Upper lobe of left lung (tissue), 6 donors: ENCODE results near the gene TRAPPC6A. TPM values are rescaled to one million over a fixed set of nuclear protein-coding genes. Genes with fewer than 3 reads are reported as not detected.

Source experiments
- ATAC-seq, 2 donors: fragments of 200-7000 bp; cut with Tn5 transposase; one replicate each; pipeline ENCODE4 v1.9.1; 2022; ENCODE audit warnings: mild to moderate bottlenecking in 2 of 2, moderate library complexity in 2 of 2; ENCODE audit not compliant: low FRiP score in 2 of 2
- DNase-seq, 2 donors: peaks; one replicate each; pipeline ENCODE4 v3.0.0-alpha.2; 2019 to 2020
- H3K27ac ChIP-seq, 4 donors: fragments of 200-600 bp; sonication (generic); one replicate each; pipeline ENCODE4 v1.5.1; 2016 to 2019
- H3K27me3 ChIP-seq, 4 donors: fragments of 200-600 bp; sonication (generic); one replicate each; pipeline ENCODE4 v1.5.1; 2017 to 2019
- H3K36me3 ChIP-seq, 4 donors: fragments of 200-600 bp; sonication (generic); one replicate each; pipeline ENCODE4 v1.5.1; 2016 to 2019
- H3K4me1 ChIP-seq, 4 donors: fragments of 200-600 bp; sonication (generic); one replicate each; pipeline ENCODE4 v1.5.1; 2018 to 2019
- H3K4me3 ChIP-seq, 4 donors: fragments of 200-600 bp; sonication (generic); one replicate each; pipeline ENCODE4 v1.5.1; 2017 to 2019; ENCODE audit warnings: mild to moderate bottlenecking in 2 of 4, moderate library complexity in 1 of 4
- H3K9me3 ChIP-seq, 4 donors: fragments of 200-600 bp; sonication (generic); one replicate each; pipeline ENCODE4 v1.5.1; 2018 to 2019
- EP300 ChIP-seq, 4 donors: sonication (generic); formaldehyde crosslinking; IDR thresholded peaks; one replicate each; pipeline ENCODE4 v1.5.1; 2017; ENCODE audit warnings: antibody characterized with exemption in 4 of 4, control low read depth in 2 of 4
- POLR2A ChIP-seq, 4 donors: fragments of 450-650 bp; IDR thresholded peaks; one replicate each; pipeline ENCODE4 v1.5.1; 2016 to 2017; ENCODE audit warnings: antibody characterized with exemption in 4 of 4, mild to moderate bottlenecking in 2 of 4
- POLR2AphosphoS5 ChIP-seq, 2 donors: sonication (generic); formaldehyde crosslinking; IDR thresholded peaks; one replicate each; pipeline ENCODE4 v1.5.1; 2017; ENCODE audit warnings: antibody characterized with exemption in 2 of 2
- WGBS, 2 donors: methylation state at CpG; one replicate each; pipeline ENCODE4 v1.1.5; 2017 to 2018; 5-methylcytosine and 5-hydroxymethylcytosine counted together
- total RNA-seq, 6 donors: library from RNA; depleted of rRNA in 4 of 6; stranded (reverse); fragments of >200 nt in 4 of 6; gene quantifications; one replicate each; pipeline versions ENCODE4 v1.1.0 to v1.2.1, GENCODE V29; 2016 to 2021
- TF ChIP-seq, protein P1 (sequence below), 6 experiments: fragments of 450-650 bp in 4 of 6; fragments of 200-600 bp in 2 of 6; sonication (generic) in 2 of 6; IDR thresholded peaks; one replicate each; pipeline ENCODE4 v1.5.1; 2016 to 2019; ENCODE audit warnings: antibody characterized with exemption in 6 of 6
- donor health status: DM: no; HTN: no; CAD: no; lungs with moderate emphysema.
- donor health status: DM: no; HTN: yes; CAD: no; lungs with severe emphysema.

The TRAPPC6A gene
- total RNA-seq, 6 donors from 2014 or later = 10.5 to 53.3 (median 23.7) TPM

DNA sequence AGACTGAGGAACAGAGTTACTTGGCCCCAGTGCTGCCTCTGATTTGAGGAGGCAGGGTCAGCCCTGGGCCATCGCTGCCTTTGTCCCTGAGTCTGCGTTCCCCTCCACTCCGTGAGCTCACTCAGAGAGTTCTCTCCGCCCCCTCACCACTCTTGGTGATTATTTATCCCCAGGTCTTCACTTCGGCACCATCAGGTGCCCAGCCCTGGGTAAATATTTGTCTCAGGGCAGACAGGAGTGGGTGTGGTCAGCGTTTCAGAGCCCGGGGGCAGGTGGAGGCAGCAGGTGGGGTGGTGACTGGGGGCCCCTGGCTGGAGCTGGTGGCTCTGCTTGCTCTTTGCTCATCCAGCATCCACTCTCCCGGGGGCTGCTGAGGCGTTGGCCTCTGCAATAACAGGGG, 64.4 kb downstream of the TRAPPC6A start:
- WGBS, 2 donors = 50 to 64% methylated on average over 6 to 8 of the region's 9 CpGs
- Histone ChIP-seq H3K36me3 (no peaks in the 10 kb centered on the region), H3K4me3 (peak overlapping the region in 1 of 4 donors; percentile 6), H3K27me3 (no peaks in the 10 kb centered on the region), H3K27ac (peak overlapping the region in 1 of 4 donors; percentile 24), H3K9me3 (no peaks in the 10 kb centered on the region), H3K4me1 (peaks cover 14 to 72% (median 33%) of the 10 kb centered on the region in 4 donors)
- TF ChIP-seq, protein P1, sequence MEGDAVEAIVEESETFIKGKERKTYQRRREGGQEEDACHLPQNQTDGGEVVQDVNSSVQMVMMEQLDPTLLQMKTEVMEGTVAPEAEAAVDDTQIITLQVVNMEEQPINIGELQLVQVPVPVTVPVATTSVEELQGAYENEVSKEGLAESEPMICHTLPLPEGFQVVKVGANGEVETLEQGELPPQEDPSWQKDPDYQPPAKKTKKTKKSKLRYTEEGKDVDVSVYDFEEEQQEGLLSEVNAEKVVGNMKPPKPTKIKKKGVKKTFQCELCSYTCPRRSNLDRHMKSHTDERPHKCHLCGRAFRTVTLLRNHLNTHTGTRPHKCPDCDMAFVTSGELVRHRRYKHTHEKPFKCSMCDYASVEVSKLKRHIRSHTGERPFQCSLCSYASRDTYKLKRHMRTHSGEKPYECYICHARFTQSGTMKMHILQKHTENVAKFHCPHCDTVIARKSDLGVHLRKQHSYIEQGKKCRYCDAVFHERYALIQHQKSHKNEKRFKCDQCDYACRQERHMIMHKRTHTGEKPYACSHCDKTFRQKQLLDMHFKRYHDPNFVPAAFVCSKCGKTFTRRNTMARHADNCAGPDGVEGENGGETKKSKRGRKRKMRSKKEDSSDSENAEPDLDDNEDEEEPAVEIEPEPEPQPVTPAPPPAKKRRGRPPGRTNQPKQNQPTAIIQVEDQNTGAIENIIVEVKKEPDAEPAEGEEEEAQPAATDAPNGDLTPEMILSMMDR (IDR thresholded peaks at IDR 0.05) = no peak
- TF ChIP-seq EP300 (IDR thresholded peaks at IDR 0.05) (no peak), POLR2AphosphoS5 (IDR thresholded peaks at IDR 0.05) (no peak), POLR2A (IDR thresholded peaks at IDR 0.05) (no peak)
- DNase-seq (peak in 1 of 2 donors; percentile 33), ATAC-seq (no peak)

Other genes with a start within 250 kb of the TRAPPC6A start
- 1 to 10 TPM in 1 of 6 donors, under 1 TPM in 1, not detected in 4; 0.49 to 2.7 TPM for gene APOC4, start 236.0 kb downstream of the TRAPPC6A start, total RNA-seq
- 10 to 100 TPM in 5 of 6 donors, under 1 TPM in 1; 0.98 to 50.0 (median 22.8) TPM for gene APOC2, start 232.2 kb downstream of the TRAPPC6A start, total RNA-seq
- gene CLPTM1, start 222.9 kb downstream of the TRAPPC6A start, total RNA-seq = 100 to 1,000 TPM in 3 of 6 donors, 10 to 100 TPM in 3; 53.4 to 139 (median 99.6) TPM
- gene RELB, start 176.8 kb downstream of the TRAPPC6A start, total RNA-seq = 10 to 100 TPM in 3 of 6 donors, 1 to 10 TPM in 3; 4.0 to 31.1 (median 18.1) TPM
- 100 to 1,000 TPM in 1 of 6 donors, 10 to 100 TPM in 5; 38.0 to 295 (median 71.6) TPM for gene CLASRP, start 139.2 kb downstream of the TRAPPC6A start, total RNA-seq
- gene ZNF296, start 101.8 kb downstream of the TRAPPC6A start, total RNA-seq = 1 to 10 TPM; 1.5 to 7.3 (median 2.4) TPM
- gene GEMIN7, start 99.0 kb downstream of the TRAPPC6A start, total RNA-seq = 10 to 100 TPM in 3 of 6 donors, 1 to 10 TPM in 3; 8.1 to 24.2 (median 13.5) TPM
- 10 to 100 TPM; 30.0 to 64.6 (median 37.3) TPM for gene PPP1R37, start 85.1 kb downstream of the TRAPPC6A start, total RNA-seq
- gene NKPD1, start 17.3 kb downstream of the TRAPPC6A start, total RNA-seq = under 1 TPM in 5 of 6 donors, not detected in 1; under 0.01 to 1.00 (median 0.17) TPM
- 10 to 100 TPM in 5 of 6 donors, 1 to 10 TPM in 1; 4.7 to 34.6 (median 18.6) TPM for gene BLOC1S3, start 547 bp upstream of the TRAPPC6A start, total RNA-seq
- gene EXOC3L2, start 67.2 kb upstream of the TRAPPC6A start, total RNA-seq = 1 to 10 TPM; 1.1 to 10.0 (median 2.7) TPM
- 10 to 100 TPM; 14.6 to 59.3 (median 35.6) TPM for gene MARK4, start 73.0 kb upstream of the TRAPPC6A start, total RNA-seq
- not detected for gene CKM, start 144.6 kb upstream of the TRAPPC6A start, total RNA-seq
- gene KLC3, start 162.5 kb upstream of the TRAPPC6A start, total RNA-seq = 1 to 10 TPM; 2.4 to 9.5 (median 3.9) TPM
- gene ERCC2, start 192.3 kb upstream of the TRAPPC6A start, total RNA-seq = 10 to 100 TPM in 5 of 6 donors, 1 to 10 TPM in 1; 7.4 to 19.1 (median 13.0) TPM
- gene PPP1R13L, start 226.8 kb upstream of the TRAPPC6A start, total RNA-seq = 10 to 100 TPM; 27.8 to 76.2 (median 57.5) TPM
- gene POLR1G, start 228.4 kb upstream of the TRAPPC6A start, total RNA-seq = 1 to 10 TPM; 1.0 to 7.7 (median 5.8) TPM
- gene ERCC1, start 245.7 kb upstream of the TRAPPC6A start, total RNA-seq = 100 to 1,000 TPM in 1 of 6 donors, 10 to 100 TPM in 5; 53.7 to 102 (median 76.2) TPM